IMR-90 (cell line): ENCODE measurements around the gene SPATC1L. TPM values are rescaled to one million over a fixed set of nuclear protein-coding genes. Genes with fewer than 3 reads are reported as not detected.
A peak's percentile ranks its signal among the peaks of the same experiment; 100 is the strongest.

Source experiments
- ATAC-seq: fragments of 200-7000 bp; cut with Tn5 transposase; 2 replicates; pipeline ENCODE4 v1.9.1; 2020; ENCODE audit warnings: low read depth, mild to moderate bottlenecking, moderate library complexity
- BruUV-seq: library from RNA; stranded (reverse); fragments of 400-500 nt; replicated peaks from 2 replicates; lab custom pipeline; 2021; lab: Mats Ljungman, UMichigan
- CTCF ChIA-PET: fragments of 300-600 bp; formaldehyde crosslinking; extraction: SDS; loops from one replicate; lab custom pipeline; 2021; ENCODE audit warnings: antibody characterized with exemption; lab: Yijun Ruan, JAX
- POLR2A ChIA-PET: fragments of 300-600 bp; sonication (Branson Sonifier 250); formaldehyde crosslinking; loops from one replicate; lab custom pipeline; 2022; ENCODE audit warnings: antibody characterized with exemption; ENCODE audit not compliant: unreplicated experiment; lab: Charles Lee
- DNase-seq: peaks from one replicate; pipeline ENCODE4 v3.0.0; 2013
- H2AFZ ChIP-seq: replicated peaks from 2 replicates; pipeline ENCODE3; 2013; ENCODE audit warnings: low read length, mild to moderate bottlenecking; ENCODE audit not compliant: poor library complexity
- H2AK5ac ChIP-seq: 2 replicates; pipeline ENCODE4 v1.6.1; 2013; ENCODE audit warnings: low read depth, low read length, inconsistent platforms
- H2AK9ac ChIP-seq: replicated peaks from 2 replicates; pipeline ENCODE3; 2013; ENCODE audit warnings: mild to moderate bottlenecking, low read depth, low read length, moderate library complexity; ENCODE audit not compliant: poor library complexity
- H2BK120ac ChIP-seq: 2 replicates; pipeline ENCODE4 v1.6.1; 2013; ENCODE audit warnings: low read depth, low read length, inconsistent platforms
- H2BK15ac ChIP-seq: 3 replicates; pipeline ENCODE4 v1.6.1; 2013; ENCODE audit warnings: low read depth, low read length, inconsistent platforms
- H2BK20ac ChIP-seq: 2 replicates; pipeline ENCODE4 v1.6.1; 2013; ENCODE audit warnings: low read depth, mild to moderate bottlenecking, inconsistent platforms, low read length, moderate library complexity
- H2BK5ac ChIP-seq: 2 replicates; pipeline ENCODE4 v1.6.1; 2013; ENCODE audit warnings: mild to moderate bottlenecking, low read depth, low read length, inconsistent platforms; ENCODE audit not compliant: poor library complexity, severe bottlenecking
- H3K14ac ChIP-seq: replicated peaks from 2 replicates; pipeline ENCODE4 v1.6.1; 2013; ENCODE audit warnings: low read depth, low read length, inconsistent platforms
- H3K18ac ChIP-seq: 2 replicates; pipeline ENCODE4 v1.6.1; 2013; ENCODE audit warnings: low read depth, low read length, control low read depth
- H3K23ac ChIP-seq: 2 replicates; pipeline ENCODE4 v1.6.1; 2013; ENCODE audit warnings: low read depth, low read length, inconsistent platforms
- H3K27ac ChIP-seq: 2 replicates; pipeline ENCODE4 v1.5.1; 2013; ENCODE audit warnings: mild to moderate bottlenecking, control low read depth, low read length; ENCODE audit not compliant: insufficient read depth
- H3K27me3 ChIP-seq: 2 replicates; pipeline ENCODE4 v1.6.1; 2013; ENCODE audit warnings: low read length; ENCODE audit not compliant: control insufficient read depth, insufficient read depth
- H3K36me3 ChIP-seq: 2 replicates; pipeline ENCODE4 v1.6.1; 2013; ENCODE audit warnings: low read length, mixed read lengths; ENCODE audit not compliant: control insufficient read depth, insufficient read depth
- H3K4ac ChIP-seq: 2 replicates; pipeline ENCODE4 v1.6.1; 2013; ENCODE audit warnings: low read depth, low read length, inconsistent platforms
- H3K4me1 ChIP-seq: 2 replicates; pipeline ENCODE4 v1.6.1; 2013; ENCODE audit warnings: low read length, mixed read lengths; ENCODE audit not compliant: control insufficient read depth, insufficient read depth
- H3K4me2 ChIP-seq: 2 replicates; pipeline ENCODE4 v1.6.1; 2013; ENCODE audit warnings: low read depth, mild to moderate bottlenecking, control low read depth, low read length, moderate library complexity
- H3K4me3 ChIP-seq: 2 replicates; pipeline ENCODE4 v1.5.1; 2013; ENCODE audit warnings: low read depth, mild to moderate bottlenecking, control low read depth, low read length, moderate library complexity; ENCODE audit not compliant: insufficient read depth
- H3K56ac ChIP-seq: 2 replicates; pipeline ENCODE4 v1.6.1; 2013; ENCODE audit warnings: low read length, inconsistent platforms; ENCODE audit not compliant: insufficient read depth; ENCODE audit errors: extremely low read depth
- H3K79me1 ChIP-seq, 2 experiments: 2 replicates each; pipeline ENCODE4 v1.6.1; 2013; ENCODE audit warnings: low read length in 2 of 2, inconsistent platforms in 1 of 2, low read depth in 1 of 2
- H3K9ac ChIP-seq: 2 replicates; pipeline ENCODE4 v1.6.1; 2013; ENCODE audit warnings: low read depth, low read length, control low read depth
- H3K9me1 ChIP-seq: 2 replicates; pipeline ENCODE4 v1.6.1; 2013; ENCODE audit warnings: low read length, inconsistent platforms; ENCODE audit not compliant: insufficient read depth
- H3K9me3 ChIP-seq: 2 replicates; pipeline ENCODE4 v1.6.1; 2013; ENCODE audit warnings: low read length; ENCODE audit not compliant: control insufficient read depth, insufficient read depth
- H4K20me1 ChIP-seq: 2 replicates; pipeline ENCODE4 v1.6.1; 2013; ENCODE audit warnings: low read length, inconsistent platforms; ENCODE audit not compliant: insufficient read depth
- H4K5ac ChIP-seq: 2 replicates; pipeline ENCODE4 v1.6.1; 2013; ENCODE audit warnings: mild to moderate bottlenecking, low read depth, low read length, control low read depth
- H4K8ac ChIP-seq, 2 experiments: 2 replicates each; pipeline ENCODE4 v1.6.1; 2013; ENCODE audit warnings: low read depth in 2 of 2, low read length in 2 of 2, control low read depth in 1 of 2, inconsistent platforms in 1 of 2
- H4K91ac ChIP-seq: 2 replicates; pipeline ENCODE4 v1.6.1; 2013; ENCODE audit warnings: low read depth, low read length, inconsistent platforms; ENCODE audit not compliant: insufficient read depth
- BHLHE40 ChIP-seq: fragments of 150-350 bp; IDR thresholded peaks from 2 replicates; pipeline ENCODE4 v1.6.1; 2016; ENCODE audit warnings: mild to moderate bottlenecking, low read depth, low read length
- CEBPB ChIP-seq: IDR thresholded peaks from 2 replicates; pipeline ENCODE4 v1.6.1; 2012; ENCODE audit warnings: low read depth, low read length, improper control_type of control experiment
- CHD1 ChIP-seq: IDR thresholded peaks from 2 replicates; pipeline ENCODE4 v1.6.1; 2012; ENCODE audit warnings: low read depth, low read length, improper control_type of control experiment
- CTCF ChIP-seq: conservative IDR thresholded peaks from 2 replicates; pipeline ENCODE4 v1.5.1; 2012; ENCODE audit warnings: mild to moderate bottlenecking, low read depth, low read length, improper control_type of control experiment
- ELK1 ChIP-seq: fragments of 150-350 bp; IDR thresholded peaks from 2 replicates; pipeline ENCODE4 v1.6.1; 2016; ENCODE audit warnings: low read depth, mild to moderate bottlenecking, low read length, moderate library complexity, borderline replicate concordance
- FOS ChIP-seq: fragments of 150-350 bp; IDR thresholded peaks from 2 replicates; pipeline ENCODE4 v1.6.1; 2016; ENCODE audit warnings: low read depth, low read length
- MAFK ChIP-seq: IDR thresholded peaks from 2 replicates; pipeline ENCODE4 v1.6.1; 2012; ENCODE audit warnings: low read depth, low read length, improper control_type of control experiment
- MXI1 ChIP-seq: IDR thresholded peaks from 2 replicates; pipeline ENCODE4 v1.6.1; 2012; ENCODE audit warnings: low read depth, mild to moderate bottlenecking, low read length, moderate library complexity, borderline replicate concordance
- NFE2L2 ChIP-seq: fragments of 150-350 bp; IDR thresholded peaks from 2 replicates; pipeline ENCODE4 v1.6.1; 2016; ENCODE audit warnings: low read depth, mild to moderate bottlenecking, low read length
- POLR2A ChIP-seq: IDR thresholded peaks from 2 replicates; pipeline ENCODE4 v1.6.1; 2012; ENCODE audit warnings: mild to moderate bottlenecking, low read depth, low read length
- RAD21 ChIP-seq: IDR thresholded peaks from 2 replicates; pipeline ENCODE4 v1.6.1; 2012; ENCODE audit warnings: low read length, improper control_type of control experiment
- RCOR1 ChIP-seq: IDR thresholded peaks from 2 replicates; pipeline ENCODE4 v1.6.1; 2012; ENCODE audit warnings: mild to moderate bottlenecking, low read length, improper control_type of control experiment; ENCODE audit not compliant: insufficient replicate concordance
- RFX5 ChIP-seq: IDR thresholded peaks from 2 replicates; pipeline ENCODE4 v1.8.0; 2012; ENCODE audit warnings: low read depth, mild to moderate bottlenecking, low read length, moderate library complexity
- SMC3 ChIP-seq: fragments of 150-350 bp; IDR thresholded peaks from 2 replicates; pipeline ENCODE4 v1.6.1; 2016; ENCODE audit warnings: low read depth, mild to moderate bottlenecking, antibody characterized with exemption, low read length, moderate library complexity
- USF2 ChIP-seq: fragments of 150-350 bp; IDR thresholded peaks from 2 replicates; pipeline ENCODE4 v1.6.1; 2017; ENCODE audit warnings: mild to moderate bottlenecking, antibody characterized with exemption, low read length, low read depth
- WGBS, 2 experiments: methylation state at CpG; one replicate each; pipeline versions ENCODE4 v1.1.5 to v1.1.7; 2013; ENCODE audit warnings: missing lambda C conversion rate in 2 of 2; ENCODE audit not compliant: insufficient read length in 1 of 2; ENCODE audit errors: extremely low coverage in 2 of 2; 5-methylcytosine and 5-hydroxymethylcytosine counted together
- dilution Hi-C: fragments of 300-500 bp; cut with HindIII; formaldehyde crosslinking; loops from one replicate; pipeline ENCODE4 v1.14.3; 2018; ENCODE audit warnings: low sequenced_read_pairs; ENCODE audit not compliant: unreplicated experiment
- in situ Hi-C: fragments of 300-500 bp; cut with MboI; formaldehyde crosslinking; loops from 3 replicates; pipeline ENCODE4 v1.14.3; 2019; ENCODE audit warnings: low sequenced_read_pairs, inconsistent platforms, mixed read lengths
- intact Hi-C: fragments of 100-400 bp; cut with micrococcal nuclease; formaldehyde crosslinking; loops from 2 replicates; pipeline ENCODE4 v1.10.0; 2022
- polyA plus RNA-seq, 3 experiments: library from polyadenylated mRNA; depleted of rRNA; stranded (reverse); fragments of >200 nt; gene quantifications; 2 replicates each; pipeline ENCODE4 v1.2.3, GENCODE V29; 2012; ENCODE audit warnings: low replicate concordance in 1 of 3
- total RNA-seq: library from RNA; depleted of rRNA; stranded (reverse); fragments of >200 nt; gene quantifications from 2 replicates; pipeline ENCODE4 v1.2.3, GENCODE V29; 2012

Gene SPATC1L
- total and polyA plus RNA-seq, 2 of the 4 experiments (the other 2 are of a cell fraction), result 3.8 to 17.2 TPM

GRCh38 chr21:46131838-46132651 is 52.2 kb downstream of the SPATC1L start:
- TSS peak; percentile 93 for BruUV-seq
- TF ChIP-seq CHD1, result no peak
- TF ChIP-seq CTCF, result no peak
- TF ChIP-seq BHLHE40, result no peak
- no peak for TF ChIP-seq POLR2A
- TF ChIP-seq CEBPB, result no peak
- no peak for TF ChIP-seq RCOR1
- no peak for TF ChIP-seq NFE2L2
- TF ChIP-seq MXI1, result no peak
- TF ChIP-seq FOS, result no peak
- no peak for TF ChIP-seq ELK1
- no peak for TF ChIP-seq SMC3
- TF ChIP-seq MAFK, result no peak
- no peak for TF ChIP-seq USF2
- no peak for TF ChIP-seq RFX5
- no peak for TF ChIP-seq RAD21

More at GRCh38 chr21:46131838-46132651, 52.2 kb downstream of the SPATC1L start:
- peak overlapping the region; percentile 5 for H2AK9ac ChIP-seq
- no peak overlapping the region for H2BK20ac ChIP-seq
- no peaks in the 10 kb centered on the region for H3K4me1 ChIP-seq
- H4K8ac ChIP-seq, result no peak overlapping the region
- no peak overlapping the region for H2BK15ac ChIP-seq
- H2AFZ ChIP-seq, result peak overlapping the region; percentile 74
- intact Hi-C loops (no loop called here), in situ Hi-C loops (no loop called here), dilution Hi-C loops (no loop called here)
- H3K23ac ChIP-seq, result no peak overlapping the region
- no peaks in the 10 kb centered on the region for H3K9me3 ChIP-seq
- H3K9ac ChIP-seq, result no peak overlapping the region
- no peak overlapping the region for H4K91ac ChIP-seq
- H3K4me2 ChIP-seq, result no peak overlapping the region
- peaks cover 49% of the 10 kb centered on the region; the same call in 1 of the 2 replicates for H3K36me3 ChIP-seq
- 94% methylated on average over 53 of the region's 85 CpGs; no CpG with 5 or more reads in 1 of the 2 experiments for WGBS, 2 experiments
- no peak overlapping the region for H4K5ac ChIP-seq
- H4K20me1 ChIP-seq, result peaks cover 81% of the 10 kb centered on the region
- ATAC-seq (no peak; the same call in 1 of the 2 replicates), DNase-seq (no peak)
- no peak overlapping the region for H3K56ac ChIP-seq
- no peak overlapping the region for H2AK5ac ChIP-seq
- H3K27ac ChIP-seq, result no peak overlapping the region
- no peak overlapping the region for H3K4me3 ChIP-seq
- no peaks in the 10 kb centered on the region for H3K27me3 ChIP-seq
- POLR2A ChIA-PET, result no interaction called here
- no peak overlapping the region for H3K18ac ChIP-seq
- CTCF ChIA-PET, result no interaction called here
- H3K4ac ChIP-seq, result no peak overlapping the region
- no peak overlapping the region for H2BK5ac ChIP-seq
- H2BK120ac ChIP-seq, result no peak overlapping the region
- H3K14ac ChIP-seq, result no peak overlapping the region
- H3K9me1 ChIP-seq, result peaks cover 6% of the 10 kb centered on the region; the same call in 1 of the 2 replicates
- H3K79me1 ChIP-seq, result peaks cover 0 to 29% of the 10 kb centered on the region in 2 experiments; a peak in 2 of 4 replicates
